Stimulated activated effector memory CD8-positive, alpha-beta T cell treated with anti-CD3 and anti-CD28 coated beads, Interleukin-12 subunit alpha, Interleukin-12 subunit beta, amount 100 ng/mL, for 72 hours (primary cell): ENCODE results near the gene METAP1.
"Not testable (repeated sequence)": the region's sequence is repeated elsewhere in the genome, so short reads cannot be mapped to it uniquely, and the experiment has no call there.

Source experiments
- ATAC-seq: fragments of 150-1000 bp; cut with Tn5 transposase; 2 replicates; pipeline ENCODE4 v1.10.0; 2021
- DNase-seq, 2 donors: peaks; one replicate each; pipeline ENCODE4 v3.0.0; 2021 to 2022; ENCODE audit warnings: low spot score in 2 of 2
- H3K27ac Mint-ChIP-seq: one replicate; pipeline ENCODE4 v1.8.0; 2022; ENCODE audit warnings: mild to moderate bottlenecking, mixed read lengths
- H3K36me3 Mint-ChIP-seq: one replicate; pipeline ENCODE4 v1.8.0; 2022; ENCODE audit warnings: mild to moderate bottlenecking, mixed read lengths
- H3K4me1 Mint-ChIP-seq: one replicate; pipeline ENCODE4 v1.8.0; 2022; ENCODE audit warnings: mixed read lengths
- H3K4me3 Mint-ChIP-seq: one replicate; pipeline ENCODE4 v1.8.0; 2022; ENCODE audit warnings: mild to moderate bottlenecking, mixed read lengths
- H3K9me3 Mint-ChIP-seq: one replicate; pipeline ENCODE4 v1.8.0; 2022; ENCODE audit warnings: mixed read lengths

Gene METAP1

GRCh38 chr4:99061048-99061700, 65.7 kb downstream of the METAP1 start:
- Mint-ChIP-seq H3K4me1 (peaks cover 3% of the 10 kb centered on the region), H3K9me3 (no peaks in the 10 kb centered on the region), H3K4me3 (no peak overlapping the region), H3K27ac (no peak overlapping the region), H3K36me3 (peaks cover 83% of the 10 kb centered on the region)
- ATAC-seq (no peak), DNase-seq (no peak)

- ATAC-seq = no peak
- peaks cover 81% of the 10 kb centered on the region for H3K36me3 Mint-ChIP-seq
- H3K4me1 Mint-ChIP-seq = no peaks in the 10 kb centered on the region
- no peak for DNase-seq
- no peak overlapping the region for H3K4me3 Mint-ChIP-seq
- no peaks in the 10 kb centered on the region for H3K9me3 Mint-ChIP-seq
- H3K27ac Mint-ChIP-seq = no peak overlapping the region
Measured at GRCh38 chr4:99062120-99062519, 66.6 kb downstream of the METAP1 start.

GRCh38 chr4:99065521-99065920, 70.0 kb downstream of the METAP1 start:
- ATAC-seq, DNase-seq, H3K4me1 Mint-ChIP-seq, H3K9me3 Mint-ChIP-seq, H3K4me3 Mint-ChIP-seq, H3K27ac Mint-ChIP-seq: not testable (repeated sequence)
- peaks cover 56% of the 10 kb centered on the region for H3K36me3 Mint-ChIP-seq

- no peak for ATAC-seq
- H3K27ac Mint-ChIP-seq = no peak overlapping the region
- H3K9me3 Mint-ChIP-seq = no peaks in the 10 kb centered on the region
- H3K36me3 Mint-ChIP-seq = peaks cover 56% of the 10 kb centered on the region
- no peaks in the 10 kb centered on the region for H3K4me1 Mint-ChIP-seq
- no peak overlapping the region for H3K4me3 Mint-ChIP-seq
- no peak for DNase-seq
Measured at GRCh38 chr4:99067617-99068016, 72.1 kb downstream of the METAP1 start.

- Mint-ChIP-seq H3K9me3 (no peaks in the 10 kb centered on the region), H3K4me1 (no peaks in the 10 kb centered on the region), H3K36me3 (peaks cover 69% of the 10 kb centered on the region), H3K4me3 (no peak overlapping the region), H3K27ac (no peak overlapping the region)
- no peak for DNase-seq
- ATAC-seq = no peak
Measured at GRCh38 chr4:99071159-99071558, 75.6 kb downstream of the METAP1 start.

- no peaks in the 10 kb centered on the region for H3K9me3 Mint-ChIP-seq
- H3K36me3 Mint-ChIP-seq = peaks cover 99% of the 10 kb centered on the region
- no peaks in the 10 kb centered on the region for H3K4me1 Mint-ChIP-seq
- no peak overlapping the region for H3K27ac Mint-ChIP-seq
- ATAC-seq (no peak), DNase-seq (no peak)
- no peak overlapping the region for H3K4me3 Mint-ChIP-seq
Measured at GRCh38 chr4:99074816-99075215, 79.3 kb downstream of the METAP1 start.

GRCh38 chr4:99076292-99076976, 80.9 kb downstream of the METAP1 start:
- Mint-ChIP-seq H3K4me3 (no peak overlapping the region), H3K36me3 (peaks cover 99% of the 10 kb centered on the region), H3K4me1 (no peaks in the 10 kb centered on the region), H3K9me3 (no peaks in the 10 kb centered on the region), H3K27ac (no peak overlapping the region)
- DNase-seq (no peak), ATAC-seq (no peak)

GRCh38 chr4:99077177-99077576, 81.7 kb downstream of the METAP1 start:
- Mint-ChIP-seq H3K4me3 (no peak overlapping the region), H3K4me1 (no peaks in the 10 kb centered on the region), H3K9me3 (no peaks in the 10 kb centered on the region), H3K36me3 (peaks cover 99% of the 10 kb centered on the region), H3K27ac (no peak overlapping the region)
- ATAC-seq (no peak), DNase-seq (no peak)

GRCh38 chr4:99078336-99078735, 82.8 kb downstream of the METAP1 start:
- ATAC-seq (no peak), DNase-seq (no peak)
- peaks cover 99% of the 10 kb centered on the region for H3K36me3 Mint-ChIP-seq
- no peak overlapping the region for H3K4me3 Mint-ChIP-seq
- peak overlapping the region; percentile 26 for H3K27ac Mint-ChIP-seq
- no peaks in the 10 kb centered on the region for H3K4me1 Mint-ChIP-seq
- no peaks in the 10 kb centered on the region for H3K9me3 Mint-ChIP-seq

GRCh38 chr4:99078931-99079624, 83.6 kb downstream of the METAP1 start:
- DNase-seq = no peak
- peaks cover 99% of the 10 kb centered on the region for H3K36me3 Mint-ChIP-seq

GRCh38 chr4:99079625-99080295, 84.2 kb downstream of the METAP1 start:
- peaks cover 97% of the 10 kb centered on the region for H3K36me3 Mint-ChIP-seq
- H3K9me3 Mint-ChIP-seq = no peaks in the 10 kb centered on the region
- DNase-seq (no peak), ATAC-seq (no peak)
- H3K27ac Mint-ChIP-seq = peak overlapping the region; percentile 56
- H3K4me3 Mint-ChIP-seq = no peak overlapping the region
- no peaks in the 10 kb centered on the region for H3K4me1 Mint-ChIP-seq

More at GRCh38 chr4:99078931-99079624, 83.6 kb downstream of the METAP1 start:
- Mint-ChIP-seq H3K27ac (no peak overlapping the region), H3K9me3 (no peaks in the 10 kb centered on the region), H3K4me1 (no peaks in the 10 kb centered on the region), H3K4me3 (no peak overlapping the region)
- no peak for ATAC-seq

- not testable (repeated sequence) for DNase-seq, H3K4me3 Mint-ChIP-seq, H3K9me3 Mint-ChIP-seq, H3K4me1 Mint-ChIP-seq, ATAC-seq
- peak overlapping the region; percentile 56 for H3K27ac Mint-ChIP-seq
- H3K36me3 Mint-ChIP-seq = peaks cover 95% of the 10 kb centered on the region
Measured at GRCh38 chr4:99080869-99081268, 85.3 kb downstream of the METAP1 start.

GRCh38 chr4:99082192-99082591, 86.7 kb downstream of the METAP1 start:
- Mint-ChIP-seq H3K36me3 (peaks cover 82% of the 10 kb centered on the region), H3K27ac (no peak overlapping the region), H3K4me3 (no peak overlapping the region), H3K9me3 (no peaks in the 10 kb centered on the region), H3K4me1 (peaks cover 14% of the 10 kb centered on the region)
- ATAC-seq (no peak), DNase-seq (no peak)

GRCh38 chr4:99084595-99084994, 89.1 kb downstream of the METAP1 start:
- Mint-ChIP-seq H3K4me3 (no peak overlapping the region), H3K9me3 (no peaks in the 10 kb centered on the region), H3K4me1 (peaks cover 33% of the 10 kb centered on the region), H3K36me3 (peaks cover 64% of the 10 kb centered on the region), H3K27ac (no peak overlapping the region)
- DNase-seq (no peak), ATAC-seq (no peak)

GRCh38 chr4:99088023-99088449, 92.5 kb downstream of the METAP1 start:
- Mint-ChIP-seq H3K27ac (peak overlapping the region; percentile 96), H3K9me3 (no peaks in the 10 kb centered on the region), H3K4me3 (peak overlapping the region; percentile 98), H3K4me1 (peaks cover 49% of the 10 kb centered on the region), H3K36me3 (peaks cover 30% of the 10 kb centered on the region)
- DNase-seq = peak in 1 of 2 donors; percentile 3
- ATAC-seq = peak; percentile 35
